ENCODE measurements around the gene CR1L. TPM values are rescaled to one million over a fixed set of nuclear protein-coding genes. Genes with fewer than 3 reads are reported as not detected.
"Not testable (repeated sequence)": the region's sequence is repeated elsewhere in the genome, so short reads cannot be mapped to it uniquely, and the experiment has no call there.

Gene CR1L
- total RNA-seq, 1 donor from 2014 or later = not detected

DNA sequence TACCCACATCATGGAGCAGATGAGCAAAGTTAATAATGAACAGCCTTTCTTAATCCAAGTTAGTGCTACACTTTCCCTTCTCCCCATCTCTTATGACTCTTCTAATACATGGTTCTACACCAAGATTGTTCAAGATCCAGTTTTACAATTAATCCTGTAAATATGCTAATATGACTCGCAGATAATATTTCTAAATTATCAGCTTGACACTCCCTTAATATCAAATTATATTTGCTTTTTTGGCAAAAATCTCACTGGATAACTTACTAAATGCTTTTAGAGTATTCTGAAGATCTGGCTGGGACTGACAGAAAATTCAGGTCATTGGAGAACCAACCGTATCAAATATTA is 24.4 kb upstream of the CR1L start:
- Histone ChIP-seq H4K20me1 (ENCODE audit: low read depth) (no peaks in the 10 kb centered on the region), H3K79me2 (ENCODE audit: low read depth) (no peaks in the 10 kb centered on the region), H3K9ac (no peak overlapping the region), H3K4me2 (no peak overlapping the region), H3K36me3 (no peaks in the 10 kb centered on the region), H3K27ac (no peak overlapping the region), H3K4me3 (no peak overlapping the region), H3K27me3 (no peaks in the 10 kb centered on the region), H3F3A (ENCODE audit: low read depth) (no peaks in the 10 kb centered on the region), H3K9me3 (ENCODE audit: low read depth) (no peaks in the 10 kb centered on the region), H2AFZ (replicated peaks) (no peak overlapping the region), H3K4me1 (no peaks in the 10 kb centered on the region)
- peaks cover 4% of the 10 kb centered on the region for H3K4me1 Mint-ChIP-seq
- H3K27ac Mint-ChIP-seq = no peak overlapping the region
- TF ChIP-seq, protein P1, sequence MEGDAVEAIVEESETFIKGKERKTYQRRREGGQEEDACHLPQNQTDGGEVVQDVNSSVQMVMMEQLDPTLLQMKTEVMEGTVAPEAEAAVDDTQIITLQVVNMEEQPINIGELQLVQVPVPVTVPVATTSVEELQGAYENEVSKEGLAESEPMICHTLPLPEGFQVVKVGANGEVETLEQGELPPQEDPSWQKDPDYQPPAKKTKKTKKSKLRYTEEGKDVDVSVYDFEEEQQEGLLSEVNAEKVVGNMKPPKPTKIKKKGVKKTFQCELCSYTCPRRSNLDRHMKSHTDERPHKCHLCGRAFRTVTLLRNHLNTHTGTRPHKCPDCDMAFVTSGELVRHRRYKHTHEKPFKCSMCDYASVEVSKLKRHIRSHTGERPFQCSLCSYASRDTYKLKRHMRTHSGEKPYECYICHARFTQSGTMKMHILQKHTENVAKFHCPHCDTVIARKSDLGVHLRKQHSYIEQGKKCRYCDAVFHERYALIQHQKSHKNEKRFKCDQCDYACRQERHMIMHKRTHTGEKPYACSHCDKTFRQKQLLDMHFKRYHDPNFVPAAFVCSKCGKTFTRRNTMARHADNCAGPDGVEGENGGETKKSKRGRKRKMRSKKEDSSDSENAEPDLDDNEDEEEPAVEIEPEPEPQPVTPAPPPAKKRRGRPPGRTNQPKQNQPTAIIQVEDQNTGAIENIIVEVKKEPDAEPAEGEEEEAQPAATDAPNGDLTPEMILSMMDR (IDR thresholded peaks at IDR 0.05) = no peak
- TF ChIP-seq EZH2 (IDR thresholded peaks at IDR 0.05) = no peak
- no peak for TF ChIP-seq EZH2phosphoT487 (IDR thresholded peaks at IDR 0.05)
- no peak for DNase-seq (ENCODE audit: low spot score)
- H3K27me3 Mint-ChIP-seq (ENCODE audit: insufficient read depth, low read depth) = no peaks in the 10 kb centered on the region
- no peaks in the 10 kb centered on the region for H3K9me3 Mint-ChIP-seq
- no peaks in the 10 kb centered on the region for H3K36me3 Mint-ChIP-seq
- no peak overlapping the region for H3K4me3 Mint-ChIP-seq

DNA sequence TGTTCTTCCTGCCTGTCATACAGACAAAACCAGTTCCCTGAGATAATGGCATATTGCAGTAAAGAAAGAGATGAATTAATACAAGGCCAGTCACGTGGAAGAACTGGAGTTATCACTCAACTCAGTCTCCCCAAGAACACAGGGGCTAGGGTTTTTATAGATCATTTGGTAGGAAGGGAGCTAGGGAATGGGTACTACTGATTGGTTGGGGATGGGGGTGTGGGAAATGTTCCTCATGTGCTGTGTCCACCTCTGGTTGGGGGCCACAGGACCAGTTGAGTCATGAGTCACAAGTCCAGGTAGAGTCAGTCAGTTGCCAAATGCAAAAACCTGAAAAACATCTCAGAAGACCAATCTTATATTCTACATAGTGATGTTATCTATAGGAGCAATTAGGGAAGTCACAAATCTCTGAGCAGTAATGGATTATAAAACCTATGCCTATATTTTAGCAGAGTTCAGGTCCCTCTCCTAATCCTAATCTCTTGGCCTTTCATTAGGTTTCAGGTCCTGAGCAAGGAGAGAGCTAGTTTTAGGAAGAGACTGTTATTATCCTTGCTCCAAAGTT is 19.3 kb upstream of the CR1L start:
- not testable (repeated sequence) for H3K36me3 Mint-ChIP-seq; DNase-seq (ENCODE audit: low spot score); H2AFZ ChIP-seq (replicated peaks); H3K36me3 ChIP-seq; H3K27me3 Mint-ChIP-seq (ENCODE audit: insufficient read depth, low read depth); H4K20me1 ChIP-seq (ENCODE audit: low read depth); H3K9ac ChIP-seq; H3K9me3 Mint-ChIP-seq; H3F3A ChIP-seq (ENCODE audit: low read depth); H3K4me2 ChIP-seq; H3K9me3 ChIP-seq (ENCODE audit: low read depth); H3K4me3 Mint-ChIP-seq; H3K27ac ChIP-seq; H3K4me1 ChIP-seq; H3K27ac Mint-ChIP-seq; H3K79me2 ChIP-seq (ENCODE audit: low read depth); H3K27me3 ChIP-seq; H3K4me3 ChIP-seq; H3K4me1 Mint-ChIP-seq

DNA sequence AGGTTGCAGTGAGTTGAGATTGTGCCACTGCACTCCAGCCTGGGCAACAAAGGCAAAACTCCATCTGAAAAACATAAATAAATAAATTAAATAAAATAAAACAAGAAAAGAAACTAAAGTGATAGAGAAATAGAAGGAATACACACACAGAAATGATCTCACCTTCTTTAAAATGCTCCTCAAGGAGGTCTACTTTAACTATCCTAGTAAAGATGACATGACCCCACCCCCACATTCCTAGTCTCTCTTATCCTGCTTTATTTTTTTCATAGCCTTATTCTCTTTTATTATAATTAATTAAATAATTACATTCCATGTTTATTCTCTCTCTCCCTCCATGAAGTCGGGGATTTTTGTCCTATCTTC is 18.0 kb upstream of the CR1L start:
- Mint-ChIP-seq H3K27me3 (ENCODE audit: insufficient read depth, low read depth) (no peaks in the 10 kb centered on the region), H3K36me3 (no peaks in the 10 kb centered on the region), H3K9me3 (no peaks in the 10 kb centered on the region), H3K27ac (no peak overlapping the region), H3K4me1 (no peaks in the 10 kb centered on the region), H3K4me3 (no peak overlapping the region)
- Histone ChIP-seq H3K27ac (no peak overlapping the region), H3K36me3 (no peaks in the 10 kb centered on the region), H3K4me2 (no peak overlapping the region), H3K9me3 (ENCODE audit: low read depth) (no peaks in the 10 kb centered on the region), H3K27me3 (no peaks in the 10 kb centered on the region), H3K9ac (no peak overlapping the region), H3K4me1 (peaks cover 13% of the 10 kb centered on the region), H3K79me2 (ENCODE audit: low read depth) (no peaks in the 10 kb centered on the region), H2AFZ (replicated peaks) (no peak overlapping the region), H3F3A (ENCODE audit: low read depth) (no peaks in the 10 kb centered on the region), H3K4me3 (no peak overlapping the region), H4K20me1 (ENCODE audit: low read depth) (no peaks in the 10 kb centered on the region)
- TF ChIP-seq EZH2phosphoT487 (IDR thresholded peaks at IDR 0.05) (no peak), EZH2 (IDR thresholded peaks at IDR 0.05) (no peak)
- TF ChIP-seq, protein P1 (IDR thresholded peaks at IDR 0.05) = no peak
- DNase-seq (ENCODE audit: low spot score) = no peak

DNA sequence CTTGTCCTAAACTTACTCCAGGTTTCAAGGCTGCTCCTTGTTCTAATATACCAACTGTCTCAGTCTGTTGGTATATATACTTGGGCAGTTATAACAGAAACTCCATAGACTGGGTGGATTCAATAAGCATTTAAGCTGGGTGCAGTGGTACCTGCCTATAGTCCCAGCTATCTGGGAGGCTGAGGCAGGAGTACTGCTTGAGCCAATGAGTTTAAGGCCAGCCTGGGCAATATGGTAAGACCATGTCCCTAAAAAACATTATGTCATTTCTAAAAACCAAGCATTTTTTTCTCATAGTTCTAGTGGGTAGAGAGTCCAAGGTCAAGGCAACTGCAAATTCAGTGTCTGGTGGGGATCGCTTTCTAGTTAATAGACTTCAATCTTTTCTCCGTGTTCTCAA is 17.4 kb upstream of the CR1L start:
- no peaks in the 10 kb centered on the region for H4K20me1 ChIP-seq (ENCODE audit: low read depth)
- H2AFZ ChIP-seq (replicated peaks) = no peak overlapping the region
- no peaks in the 10 kb centered on the region for H3K36me3 ChIP-seq
- no peak overlapping the region for H3K27ac ChIP-seq
- no peaks in the 10 kb centered on the region for H3K9me3 ChIP-seq (ENCODE audit: low read depth)
- no peak overlapping the region for H3K4me3 ChIP-seq
- H3K27ac Mint-ChIP-seq = no peak overlapping the region
- H3K4me3 Mint-ChIP-seq = no peak overlapping the region
- no peaks in the 10 kb centered on the region for H3K27me3 ChIP-seq
- H3K4me2 ChIP-seq = no peak overlapping the region
- H3K9ac ChIP-seq = no peak overlapping the region
- DNase-seq (ENCODE audit: low spot score) = no peak
- H3K36me3 Mint-ChIP-seq = no peaks in the 10 kb centered on the region
- TF ChIP-seq, protein P1 (IDR thresholded peaks at IDR 0.05) = no peak
- TF ChIP-seq EZH2phosphoT487 (IDR thresholded peaks at IDR 0.05) = no peak
- no peak for TF ChIP-seq EZH2 (IDR thresholded peaks at IDR 0.05)
- H3K27me3 Mint-ChIP-seq (ENCODE audit: insufficient read depth, low read depth) = no peaks in the 10 kb centered on the region
- H3F3A ChIP-seq (ENCODE audit: low read depth) = no peaks in the 10 kb centered on the region
- H3K79me2 ChIP-seq (ENCODE audit: low read depth) = no peaks in the 10 kb centered on the region
- H3K4me1 ChIP-seq = peaks cover 13% of the 10 kb centered on the region
- no peaks in the 10 kb centered on the region for H3K9me3 Mint-ChIP-seq
- no peaks in the 10 kb centered on the region for H3K4me1 Mint-ChIP-seq
